Activated CD8-positive, alpha-beta memory T cell treated with anti-CD3 and anti-CD28 coated beads, Interleukin-2, amount 50 U/mL, for 1 hour (primary cell): Measurements from ENCODE around the gene CNGA2.

Experiments
- DNase-seq: peaks from one replicate; pipeline ENCODE4 v3.0.0-alpha.2; 2020; ENCODE audit errors: extremely low read depth

CNGA2 gene

GRCh38 chrX:151753313-151754046 is 18.9 kb downstream of the CNGA2 start:
- no peak for DNase-seq

- DNase-seq: no peak
These were observed 19.5 kb downstream of the CNGA2 start for GRCh38 chrX:151754047-151754429.

GRCh38 chrX:151754641-151755215 is 20.2 kb downstream of the CNGA2 start:
- DNase-seq: no peak

GRCh38 chrX:151759041-151759708 is 24.6 kb downstream of the CNGA2 start:
- DNase-seq: no peak

GRCh38 chrX:151762802-151763201 is 28.3 kb downstream of the CNGA2 start:
- DNase-seq: no peak

GRCh38 chrX:151763711-151764110 is 29.2 kb downstream of the CNGA2 start:
- no peak for DNase-seq

- no peak for DNase-seq
These were observed 30.5 kb downstream of the CNGA2 start for GRCh38 chrX:151765026-151765425.

GRCh38 chrX:151771726-151772125 is 37.2 kb downstream of the CNGA2 start:
- DNase-seq: no peak

GRCh38 chrX:151773434-151773833 is 38.9 kb downstream of the CNGA2 start:
- no peak for DNase-seq

GRCh38 chrX:151774421-151774820 is 39.9 kb downstream of the CNGA2 start:
- no peak for DNase-seq

GRCh38 chrX:151776181-151776731 is 41.7 kb downstream of the CNGA2 start:
- DNase-seq: no peak

GRCh38 chrX:151776936-151777335 is 42.4 kb downstream of the CNGA2 start:
- no peak for DNase-seq

- DNase-seq: no peak
These were observed 44.7 kb downstream of the CNGA2 start for GRCh38 chrX:151779258-151779657.

GRCh38 chrX:151780621-151781020 is 46.1 kb downstream of the CNGA2 start:
- no peak for DNase-seq

- DNase-seq: no peak
These were observed 54.7 kb downstream of the CNGA2 start for GRCh38 chrX:151789179-151789800.

GRCh38 chrX:151790481-151791160 is 56.1 kb downstream of the CNGA2 start:
- no peak for DNase-seq

GRCh38 chrX:151791961-151792360 is 57.4 kb downstream of the CNGA2 start:
- no peak for DNase-seq

- no peak for DNase-seq
These were observed 58.0 kb downstream of the CNGA2 start for GRCh38 chrX:151792505-151792904.

- no peak for DNase-seq
These were observed 59.3 kb downstream of the CNGA2 start for GRCh38 chrX:151793886-151794285.
